Dermis microvascular lymphatic vessel endothelial cell (primary cell): ENCODE results near the gene SOST. TPM values are rescaled to one million over a fixed set of nuclear protein-coding genes. Genes with fewer than 3 reads are reported as not detected.

Source experiments
- DNase-seq, 2 donors: peaks; one replicate each; pipeline versions ENCODE4 v3.0.0 to v3.0.0-alpha.2; 2010; ENCODE audit warnings: low read depth in 2 of 2
- total RNA-seq: library from RNA; depleted of rRNA; stranded (reverse); fragments of >200 nt; gene quantifications from 2 replicates; pipeline ENCODE4 v1.2.1, GENCODE V29; 2014

The SOST gene
- total RNA-seq, 1 donor from 2014 or later: not detected

- no peak for DNase-seq
Observed at GRCh38 chr17:43774304-43775250, 16.0 kb upstream of the SOST start.

DNA sequence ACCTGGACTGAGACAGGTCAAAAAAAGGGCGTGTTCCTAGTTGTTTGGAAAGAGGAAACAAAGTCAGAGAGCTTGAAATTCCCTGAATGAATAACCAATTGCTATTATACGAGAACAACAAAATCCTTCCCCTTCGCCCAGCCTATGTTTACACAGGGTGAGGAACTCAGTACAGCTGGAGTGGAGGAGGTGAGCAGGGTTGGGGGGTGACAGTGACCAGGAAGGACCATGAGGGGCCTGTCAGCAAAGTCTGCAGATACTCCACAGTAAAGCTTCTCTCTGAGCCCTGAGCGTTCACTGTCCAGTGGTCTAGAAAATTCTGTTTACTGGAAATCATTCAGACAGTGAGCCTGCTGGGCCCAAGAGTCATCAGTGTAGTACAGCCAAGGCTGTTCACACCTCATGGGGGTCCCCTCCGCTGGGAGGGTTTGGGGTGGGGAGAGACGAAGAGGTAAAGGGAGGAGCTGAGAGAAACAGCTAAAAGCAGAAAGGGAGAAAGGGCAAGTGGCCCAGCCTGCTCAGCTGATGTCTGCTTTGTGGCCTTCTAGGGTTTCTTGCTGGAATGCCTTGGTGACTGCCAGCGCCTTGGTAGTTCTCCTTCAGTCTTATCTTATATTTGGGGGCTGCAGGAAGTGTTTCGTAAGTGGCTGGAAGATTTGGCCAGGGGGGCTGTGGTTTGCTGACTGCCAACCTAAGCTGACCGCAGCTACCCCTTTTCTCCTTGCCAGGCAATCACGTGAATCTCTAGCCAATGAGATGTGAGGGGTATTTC lies 14.5 kb upstream of the SOST start:
- no peak for DNase-seq

GRCh38 chr17:43771463-43771862 lies 12.9 kb upstream of the SOST start:
- DNase-seq: no peak

DNA sequence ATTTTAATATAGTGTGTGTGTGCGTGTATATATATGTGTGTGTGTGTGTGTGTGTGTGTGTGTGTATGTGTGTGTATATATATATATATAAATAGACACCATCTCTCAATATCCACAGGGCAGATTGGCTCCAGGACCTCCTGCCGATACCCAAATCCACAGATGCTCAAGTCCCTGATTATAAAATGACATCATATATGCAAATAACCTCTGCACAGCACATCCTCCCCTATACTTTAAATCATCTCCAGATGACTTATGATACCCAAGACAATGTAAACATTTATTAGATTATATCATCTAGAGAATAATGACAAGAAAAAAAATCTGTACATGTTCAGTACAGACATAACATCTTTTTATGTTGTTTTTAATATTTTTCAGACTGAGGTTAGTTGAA lies 12.4 kb upstream of the SOST start:
- DNase-seq: no peak

DNA sequence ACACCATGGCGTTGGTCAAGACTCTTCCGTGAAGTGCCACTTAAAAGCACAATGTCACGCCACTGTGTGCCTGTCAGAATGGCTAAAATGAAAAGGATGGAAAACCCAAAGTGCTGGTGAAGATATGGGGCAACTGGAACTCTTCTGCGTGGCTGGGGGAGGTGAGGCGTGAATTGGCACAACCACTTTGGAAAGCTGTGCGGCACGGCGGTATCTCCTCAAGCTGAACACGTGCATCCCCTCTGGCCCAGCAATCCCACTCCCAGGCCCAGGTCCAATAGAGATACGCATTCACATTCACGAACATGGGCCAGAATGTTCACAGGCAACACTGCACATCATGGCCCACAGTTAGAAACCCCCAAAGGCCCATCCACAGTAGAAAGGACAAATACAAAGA lies 11.3 kb upstream of the SOST start:
- no peak for DNase-seq

DNA sequence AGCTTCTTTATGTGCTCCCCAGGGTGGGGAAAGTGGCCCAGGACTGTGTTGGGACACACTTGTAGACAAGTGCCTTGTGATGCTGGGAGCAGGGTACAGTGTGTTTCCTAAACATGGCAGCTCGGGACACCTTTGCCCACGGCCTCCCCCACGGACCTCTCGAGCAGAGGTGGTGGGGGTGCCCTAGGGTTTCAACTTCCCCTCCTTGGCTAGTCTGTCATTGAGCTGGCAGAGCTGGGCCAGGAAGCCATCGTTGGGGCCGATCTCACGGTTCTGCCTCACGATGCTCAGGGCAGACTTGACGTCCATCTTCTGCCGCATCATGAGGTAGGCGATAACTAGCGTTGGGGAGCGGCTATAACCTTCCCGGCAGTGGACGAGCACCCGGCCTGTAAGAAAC lies 10.8 kb upstream of the SOST start:
- DNase-seq: no peak

GRCh38 chr17:43768943-43769342 lies 10.4 kb upstream of the SOST start:
- no peak for DNase-seq

- peak in 1 of 2 donors; percentile 19 for DNase-seq
Observed at GRCh38 chr17:43768382-43768781, 9.8 kb upstream of the SOST start.

GRCh38 chr17:43767713-43768059 lies 9.1 kb upstream of the SOST start:
- DNase-seq: no peak

- no peak for DNase-seq
Observed at GRCh38 chr17:43767053-43767712, 8.6 kb upstream of the SOST start.

GRCh38 chr17:43766413-43767052 lies 7.9 kb upstream of the SOST start:
- DNase-seq: peak in 1 of 2 donors; percentile 59

DNA sequence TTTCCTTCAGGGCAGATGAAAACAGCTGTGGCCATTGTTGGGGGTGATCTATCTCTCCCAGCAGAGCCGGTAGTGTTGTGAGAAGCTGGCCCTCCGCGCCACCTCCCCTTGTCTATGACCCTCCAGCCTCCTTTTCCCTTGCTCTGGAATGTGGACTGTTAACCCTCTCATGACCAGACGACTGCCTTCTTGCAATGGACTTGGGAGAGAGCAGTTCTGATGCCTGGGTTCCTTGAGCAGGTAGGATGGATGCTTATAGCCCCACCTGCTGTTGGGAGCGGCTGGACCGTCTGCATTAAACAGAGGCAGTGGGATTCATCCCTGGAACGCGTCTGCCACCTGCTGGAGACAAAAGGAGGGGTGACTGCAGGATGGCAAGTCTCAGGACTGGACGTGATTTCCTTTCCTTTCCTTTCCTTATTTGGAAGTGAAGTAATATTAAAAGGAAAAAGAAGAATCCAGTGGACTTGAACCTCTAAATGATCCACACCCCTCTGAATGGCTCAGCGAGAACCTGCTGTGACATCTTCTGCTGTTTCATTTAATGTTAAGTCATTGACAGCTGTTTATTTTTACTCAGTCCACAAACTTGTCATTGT lies 1.8 kb upstream of the SOST start:
- DNase-seq: peak; percentile 76 to 90

GRCh38 chr17:43759836-43760235 lies 1.2 kb upstream of the SOST start:
- no peak for DNase-seq

DNA sequence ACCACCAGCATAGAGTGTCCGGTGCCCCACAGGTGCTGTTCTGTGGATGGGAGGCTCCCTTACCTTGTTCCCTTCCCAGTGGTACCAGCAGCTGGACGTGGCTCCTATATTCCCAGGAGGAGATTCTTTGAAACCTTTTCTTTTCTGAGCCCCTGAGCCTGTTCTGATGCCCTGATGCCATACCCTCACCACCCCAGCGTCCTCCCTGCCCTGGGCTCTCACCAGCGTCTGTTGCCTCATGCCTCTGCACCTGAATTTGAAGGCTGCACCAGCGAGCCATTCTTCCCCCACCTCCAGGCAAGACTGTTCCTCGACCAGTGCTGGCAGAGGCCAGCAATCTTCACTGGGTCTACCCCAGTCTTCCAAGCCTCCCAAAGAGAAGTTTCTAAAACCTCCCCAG lies 505 bp downstream of the SOST start:
- no peak for DNase-seq

DNA sequence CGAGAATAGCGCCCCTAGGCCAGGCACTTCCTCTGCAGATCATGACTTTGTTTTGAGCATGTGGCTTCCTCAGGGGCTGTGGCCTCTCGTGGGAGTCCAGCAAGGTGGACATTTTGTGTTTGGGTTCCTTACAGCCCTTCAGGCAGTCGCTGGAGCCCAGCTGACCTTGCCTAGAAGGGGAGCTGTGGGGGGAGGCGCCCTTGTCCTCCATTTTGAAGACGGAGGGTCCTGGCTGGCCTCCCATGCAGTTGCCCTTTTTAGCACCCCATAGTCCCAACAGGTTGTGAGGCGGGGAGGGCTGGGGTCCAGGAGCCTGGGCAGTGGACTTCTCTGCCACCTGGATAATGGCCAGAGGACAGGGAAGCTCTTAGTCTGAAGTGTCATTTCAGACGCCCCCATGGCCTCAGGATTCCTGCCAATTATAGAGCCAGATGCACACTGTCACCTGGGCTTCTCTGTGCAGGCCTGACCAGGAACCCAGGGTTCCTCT lies 1.4 kb downstream of the SOST start:
- no peak for DNase-seq

- no peak for DNase-seq
Observed at GRCh38 chr17:43756201-43756600, 2.4 kb downstream of the SOST start.

- DNase-seq: peak in 1 of 2 donors; percentile 41
Observed at GRCh38 chr17:43755389-43755875, 3.2 kb downstream of the SOST start.

GRCh38 chr17:43754947-43755346 lies 3.6 kb downstream of the SOST start:
- DNase-seq: no peak

- DNase-seq: no peak
Observed at GRCh38 chr17:43753493-43754129, 5.0 kb downstream of the SOST start.

DNA sequence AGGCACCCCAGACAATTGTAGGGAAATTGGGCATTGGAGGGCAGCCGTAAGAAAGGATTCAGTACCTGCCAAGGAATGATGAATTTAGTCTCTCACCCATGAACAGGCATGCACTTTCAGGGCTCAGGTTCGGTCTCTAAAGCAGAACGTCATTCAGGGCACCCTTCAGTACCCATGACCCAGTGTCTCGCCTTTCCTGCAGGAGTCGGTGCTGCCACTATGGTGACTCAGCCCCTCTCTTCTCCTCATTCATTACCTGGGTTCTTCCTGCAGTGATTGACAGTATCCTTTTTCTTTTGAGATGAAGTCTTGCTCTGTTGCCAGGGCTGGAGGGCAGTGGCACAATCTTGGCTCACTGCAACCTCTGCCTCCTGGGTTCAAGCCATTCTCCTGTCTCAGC lies 8.4 kb downstream of the SOST start:
- no peak for DNase-seq
